Vagina (tissue), 2 donors: Measurements from ENCODE around the gene JPH4. TPM values are rescaled to one million over a fixed set of nuclear protein-coding genes. Genes with fewer than 3 reads are reported as not detected.

Experiments used
- DNase-seq, 2 donors: peaks; one replicate each; pipeline ENCODE4 v3.0.0-alpha.2; 2017; ENCODE audit errors: extremely low spot score in 2 of 2
- H3K27ac ChIP-seq: fragments of 200-600 bp; sonication (generic); one replicate; pipeline ENCODE4 v1.5.1; 2019
- H3K27me3 ChIP-seq: fragments of 200-600 bp; sonication (generic); one replicate; pipeline ENCODE4 v1.5.1; 2019
- H3K36me3 ChIP-seq, 2 donors: fragments of 200-600 bp; sonication (generic); one replicate each; pipeline ENCODE4 v1.5.1; 2017 to 2019
- H3K4me1 ChIP-seq: fragments of 200-600 bp; sonication (generic); one replicate; pipeline ENCODE4 v1.5.1; 2019
- H3K4me3 ChIP-seq, 2 donors: fragments of 200-600 bp; sonication (generic); 1 replicate in 1 of 2; 2 replicates in 1 of 2; pipeline ENCODE4 v1.5.1; 2016 to 2019
- H3K9me3 ChIP-seq: fragments of 200-600 bp; sonication (generic); one replicate; pipeline ENCODE4 v1.5.1; 2019
- CTCF ChIP-seq, 3 experiments: fragments of 450-650 bp in 2 of 3; fragments of 200-600 bp in 1 of 3; sonication (generic) in 1 of 3; IDR thresholded peaks; one replicate each; pipeline ENCODE4 v1.5.1; 2017 to 2019; ENCODE audit warnings: antibody characterized with exemption in 3 of 3, mild to moderate bottlenecking in 2 of 3, moderate library complexity in 2 of 3
- POLR2A ChIP-seq, 2 donors: fragments of 450-650 bp; IDR thresholded peaks; one replicate each; pipeline ENCODE4 v1.6.1; 2017; ENCODE audit warnings: antibody characterized with exemption in 2 of 2, mild to moderate bottlenecking in 2 of 2, moderate library complexity in 2 of 2
- POLR2AphosphoS5 ChIP-seq, 2 donors: sonication (generic); formaldehyde crosslinking; IDR thresholded peaks; one replicate each; pipeline ENCODE4 v1.9.0; 2017; ENCODE audit warnings: antibody characterized with exemption in 2 of 2, mild to moderate bottlenecking in 2 of 2, low read depth in 1 of 2; ENCODE audit not compliant: insufficient read depth in 1 of 2
- intact Hi-C: fragments of 100-400 bp; cut with DNase I; formaldehyde crosslinking; loops from one replicate; pipeline ENCODE4 v1.15.1; 2023
- total RNA-seq: library from RNA; depleted of rRNA; stranded (reverse); fragments of >200 nt; gene quantifications from one replicate; pipeline ENCODE4 v1.2.3, GENCODE V29; 2016

The JPH4 gene
- total RNA-seq, 1 donor from 2014 or later, result 10.6 TPM

- no peak overlapping the region for H3K4me3 ChIP-seq
These were observed 39.9 kb upstream of the JPH4 start for GRCh38 chr14:23618415-23618988.

GRCh38 chr14:23617539-23617938 lies 38.9 kb upstream of the JPH4 start:
- H3K4me1 ChIP-seq, result no peaks in the 10 kb centered on the region
- no peak overlapping the region for H3K27ac ChIP-seq
- no peaks in the 10 kb centered on the region for H3K27me3 ChIP-seq
- no peak overlapping the region for H3K4me3 ChIP-seq
- TF ChIP-seq POLR2AphosphoS5 (IDR thresholded peaks at IDR 0.05; ENCODE audit: insufficient read depth in 1 of 2, low read depth in 1 of 2) (no peak), CTCF (IDR thresholded peaks at IDR 0.05) (no peak), POLR2A (IDR thresholded peaks at IDR 0.05) (no peak)
- DNase-seq, result no peak
- intact Hi-C loops, result no loop called here
- no peaks in the 10 kb centered on the region for H3K9me3 ChIP-seq
- no peaks in the 10 kb centered on the region for H3K36me3 ChIP-seq

More at GRCh38 chr14:23618415-23618988, 39.9 kb upstream of the JPH4 start:
- intact Hi-C loops, result no loop called here
- no peak overlapping the region for H3K27ac ChIP-seq
- H3K36me3 ChIP-seq, result no peaks in the 10 kb centered on the region
- no peaks in the 10 kb centered on the region for H3K4me1 ChIP-seq
- H3K9me3 ChIP-seq, result no peaks in the 10 kb centered on the region
- H3K27me3 ChIP-seq, result no peaks in the 10 kb centered on the region
- TF ChIP-seq POLR2AphosphoS5 (IDR thresholded peaks at IDR 0.05; ENCODE audit: insufficient read depth in 1 of 2, low read depth in 1 of 2) (no peak), CTCF (IDR thresholded peaks at IDR 0.05) (no peak), POLR2A (IDR thresholded peaks at IDR 0.05) (no peak)
- DNase-seq, result no peak

- Histone ChIP-seq H3K4me1 (no peaks in the 10 kb centered on the region), H3K9me3 (no peaks in the 10 kb centered on the region), H3K4me3 (no peak overlapping the region), H3K27me3 (no peaks in the 10 kb centered on the region), H3K27ac (no peak overlapping the region), H3K36me3 (no peaks in the 10 kb centered on the region)
- TF ChIP-seq CTCF (IDR thresholded peaks at IDR 0.05) (no peak), POLR2A (IDR thresholded peaks at IDR 0.05) (no peak), POLR2AphosphoS5 (IDR thresholded peaks at IDR 0.05; ENCODE audit: insufficient read depth in 1 of 2, low read depth in 1 of 2) (no peak)
- intact Hi-C loops, result no loop called here
- DNase-seq, result no peak
These were observed 37.3 kb upstream of the JPH4 start for GRCh38 chr14:23615856-23616255.

- Histone ChIP-seq H3K36me3 (no peaks in the 10 kb centered on the region), H3K4me3 (no peak overlapping the region), H3K4me1 (no peaks in the 10 kb centered on the region), H3K27ac (no peak overlapping the region), H3K27me3 (no peaks in the 10 kb centered on the region), H3K9me3 (no peaks in the 10 kb centered on the region)
- intact Hi-C loops, result no loop called here
- DNase-seq, result no peak
- no peak for TF ChIP-seq POLR2AphosphoS5 (IDR thresholded peaks at IDR 0.05; ENCODE audit: insufficient read depth in 1 of 2, low read depth in 1 of 2)
- no peak for TF ChIP-seq POLR2A (IDR thresholded peaks at IDR 0.05)
- TF ChIP-seq CTCF (IDR thresholded peaks at IDR 0.05), result no peak
These were observed 35.8 kb upstream of the JPH4 start for GRCh38 chr14:23614395-23614828.

GRCh38 chr14:23613242-23614070 lies 34.9 kb upstream of the JPH4 start:
- DNase-seq, result no peak
- no peaks in the 10 kb centered on the region for H3K27me3 ChIP-seq
- H3K9me3 ChIP-seq, result no peaks in the 10 kb centered on the region
- intact Hi-C loops, result no loop called here
- no peak overlapping the region for H3K4me3 ChIP-seq
- no peak overlapping the region for H3K27ac ChIP-seq
- TF ChIP-seq CTCF (IDR thresholded peaks at IDR 0.05), result no peak
- TF ChIP-seq POLR2A (IDR thresholded peaks at IDR 0.05), result no peak
- no peak for TF ChIP-seq POLR2AphosphoS5 (IDR thresholded peaks at IDR 0.05; ENCODE audit: insufficient read depth in 1 of 2, low read depth in 1 of 2)
- H3K36me3 ChIP-seq, result no peaks in the 10 kb centered on the region
- H3K4me1 ChIP-seq, result no peaks in the 10 kb centered on the region
